Measurements from ENCODE around the gene NOC2L. TPM values are rescaled to one million over a fixed set of nuclear protein-coding genes. Genes with fewer than 3 reads are reported as not detected.

Gene NOC2L
- total RNA-seq, 2 experiments from 2014 or later = 77.9 to 99.0 TPM

- TF ChIP-seq, protein P1, sequence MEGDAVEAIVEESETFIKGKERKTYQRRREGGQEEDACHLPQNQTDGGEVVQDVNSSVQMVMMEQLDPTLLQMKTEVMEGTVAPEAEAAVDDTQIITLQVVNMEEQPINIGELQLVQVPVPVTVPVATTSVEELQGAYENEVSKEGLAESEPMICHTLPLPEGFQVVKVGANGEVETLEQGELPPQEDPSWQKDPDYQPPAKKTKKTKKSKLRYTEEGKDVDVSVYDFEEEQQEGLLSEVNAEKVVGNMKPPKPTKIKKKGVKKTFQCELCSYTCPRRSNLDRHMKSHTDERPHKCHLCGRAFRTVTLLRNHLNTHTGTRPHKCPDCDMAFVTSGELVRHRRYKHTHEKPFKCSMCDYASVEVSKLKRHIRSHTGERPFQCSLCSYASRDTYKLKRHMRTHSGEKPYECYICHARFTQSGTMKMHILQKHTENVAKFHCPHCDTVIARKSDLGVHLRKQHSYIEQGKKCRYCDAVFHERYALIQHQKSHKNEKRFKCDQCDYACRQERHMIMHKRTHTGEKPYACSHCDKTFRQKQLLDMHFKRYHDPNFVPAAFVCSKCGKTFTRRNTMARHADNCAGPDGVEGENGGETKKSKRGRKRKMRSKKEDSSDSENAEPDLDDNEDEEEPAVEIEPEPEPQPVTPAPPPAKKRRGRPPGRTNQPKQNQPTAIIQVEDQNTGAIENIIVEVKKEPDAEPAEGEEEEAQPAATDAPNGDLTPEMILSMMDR (conservative IDR thresholded peaks at IDR 0.05; ENCODE audit: low read length) = no peak
- peak; percentile 67; the same call in 1 of the 2 replicates for TF ChIP-seq EZH2phosphoT487 (IDR thresholded peaks at IDR 0.05; ENCODE audit: borderline replicate concordance, low read depth, low read length)
- H2AFZ ChIP-seq (ENCODE audit: low read length) = no peak overlapping the region
- no peaks in the 10 kb centered on the region for H3K79me2 ChIP-seq (ENCODE audit: insufficient read depth, low read depth, low read length)
- POLR2A ChIA-PET = no interaction called here
- no peaks in the 10 kb centered on the region for H3K9me3 ChIP-seq (ENCODE audit: low read length)
- intact Hi-C loops (cut with micrococcal nuclease; ENCODE audit: unreplicated experiment) = no loop called here
- no peak overlapping the region for H3K4me3 ChIP-seq (ENCODE audit: low read depth, low read length, poor library complexity, severe bottlenecking)
- no peaks in the 10 kb centered on the region for H3K36me3 ChIP-seq (ENCODE audit: insufficient read depth, low read length)
- BruUV-seq (replicated peaks) = no TSS peak
- H4K20me1 ChIP-seq (ENCODE audit: insufficient read depth, low read length) = no peaks in the 10 kb centered on the region
- H3K9me2 ChIP-seq (ENCODE audit: insufficient read depth, low read length) = no peaks in the 10 kb centered on the region
- no peaks in the 10 kb centered on the region for H3K4me1 ChIP-seq (ENCODE audit: insufficient read depth, low read length, poor library complexity, severe bottlenecking)
- no peak overlapping the region for H3K27ac ChIP-seq (ENCODE audit: low read depth, low read length, poor library complexity, severe bottlenecking)
- DNase-seq (ENCODE audit: low spot score) = no peak
- no peak overlapping the region for H3K4me2 ChIP-seq (ENCODE audit: low read length)
- CTCF ChIA-PET (ENCODE audit: unreplicated experiment) = no interaction called here
These were observed 40.1 kb upstream of the NOC2L start for GRCh38 chr1:998995-999724.

DNA sequence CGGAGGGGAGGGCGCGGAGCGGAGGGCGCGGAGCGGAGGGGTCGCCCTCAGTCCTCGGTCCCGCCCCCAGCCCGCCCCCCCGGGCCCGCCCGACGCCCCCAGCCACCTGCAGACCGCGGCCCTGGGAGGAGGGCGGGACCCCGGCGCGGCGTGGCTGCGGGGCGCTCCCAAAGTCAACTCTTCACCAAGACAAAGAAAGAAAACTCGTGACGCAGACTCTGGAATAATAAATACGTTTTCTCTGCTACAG, 39.6 kb upstream of the NOC2L start:
- intact Hi-C loops (cut with micrococcal nuclease; ENCODE audit: unreplicated experiment) = no loop called here
- Histone ChIP-seq H3K9me3 (ENCODE audit: low read length) (no peaks in the 10 kb centered on the region), H3K4me2 (ENCODE audit: low read length) (no peak overlapping the region), H2AFZ (ENCODE audit: low read length) (no peak overlapping the region), H3K27ac (ENCODE audit: low read depth, low read length, poor library complexity, severe bottlenecking) (no peak overlapping the region), H3K79me2 (ENCODE audit: insufficient read depth, low read depth, low read length) (no peaks in the 10 kb centered on the region), H3K4me3 (ENCODE audit: low read depth, low read length, poor library complexity, severe bottlenecking) (no peak overlapping the region), H4K20me1 (ENCODE audit: insufficient read depth, low read length) (no peaks in the 10 kb centered on the region), H3K36me3 (ENCODE audit: insufficient read depth, low read length) (no peaks in the 10 kb centered on the region), H3K9me2 (ENCODE audit: insufficient read depth, low read length) (no peaks in the 10 kb centered on the region), H3K4me1 (ENCODE audit: insufficient read depth, low read length, poor library complexity, severe bottlenecking) (no peaks in the 10 kb centered on the region)
- no TSS peak for BruUV-seq (replicated peaks)
- no peak for DNase-seq (ENCODE audit: low spot score)
- ChIA-PET POLR2A (no interaction called here), CTCF (ENCODE audit: unreplicated experiment) (no interaction called here)
- no peak for TF ChIP-seq EZH2phosphoT487 (IDR thresholded peaks at IDR 0.05; ENCODE audit: borderline replicate concordance, low read depth, low read length)
- TF ChIP-seq, protein P1 (conservative IDR thresholded peaks at IDR 0.05; ENCODE audit: low read length) = no peak

GRCh38 chr1:997993-998744, 39.1 kb upstream of the NOC2L start:
- H3K9me3 ChIP-seq (ENCODE audit: low read length) = no peaks in the 10 kb centered on the region
- CTCF ChIA-PET (ENCODE audit: unreplicated experiment) = interaction anchor here (0.6 kb wide), 1 partner anchor 17 kb away, joined by 3 read pairs; no protein-coding TSS in a partner anchor
- no peaks in the 10 kb centered on the region for H3K79me2 ChIP-seq (ENCODE audit: insufficient read depth, low read depth, low read length)
- no peaks in the 10 kb centered on the region for H3K36me3 ChIP-seq (ENCODE audit: insufficient read depth, low read length)
- H3K9me2 ChIP-seq (ENCODE audit: insufficient read depth, low read length) = no peaks in the 10 kb centered on the region
- H3K4me1 ChIP-seq (ENCODE audit: insufficient read depth, low read length, poor library complexity, severe bottlenecking) = no peaks in the 10 kb centered on the region
- intact Hi-C loops (cut with micrococcal nuclease; ENCODE audit: unreplicated experiment) = no loop called here
- no peak overlapping the region for H3K27ac ChIP-seq (ENCODE audit: low read depth, low read length, poor library complexity, severe bottlenecking)
- H3K4me2 ChIP-seq (ENCODE audit: low read length) = no peak overlapping the region
- BruUV-seq (replicated peaks) = no TSS peak
- TF ChIP-seq, protein P1 (conservative IDR thresholded peaks at IDR 0.05; ENCODE audit: low read length) = no peak
- TF ChIP-seq EZH2phosphoT487 (IDR thresholded peaks at IDR 0.05; ENCODE audit: borderline replicate concordance, low read depth, low read length) = no peak
- POLR2A ChIA-PET = no interaction called here
- DNase-seq (ENCODE audit: low spot score) = no peak
- no peak overlapping the region for H2AFZ ChIP-seq (ENCODE audit: low read length)
- no peak overlapping the region for H3K4me3 ChIP-seq (ENCODE audit: low read depth, low read length, poor library complexity, severe bottlenecking)
- H4K20me1 ChIP-seq (ENCODE audit: insufficient read depth, low read length) = no peaks in the 10 kb centered on the region

All from OCI-LY7 (cell line).